HG03342 (cell line): ENCODE data around the gene LRTM2.

Experiments used
- ATAC-seq: cut with Tn5 transposase; IDR thresholded peaks from one replicate; pipeline ENCODE4 v1.9.1; 2021; ENCODE audit warnings: mild to moderate bottlenecking, moderate library complexity; ENCODE audit not compliant: unreplicated experiment

LRTM2 gene

GRCh38 chr12:1829306-1829900, 9.0 kb downstream of the LRTM2 start:
- no peak for ATAC-seq

DNA sequence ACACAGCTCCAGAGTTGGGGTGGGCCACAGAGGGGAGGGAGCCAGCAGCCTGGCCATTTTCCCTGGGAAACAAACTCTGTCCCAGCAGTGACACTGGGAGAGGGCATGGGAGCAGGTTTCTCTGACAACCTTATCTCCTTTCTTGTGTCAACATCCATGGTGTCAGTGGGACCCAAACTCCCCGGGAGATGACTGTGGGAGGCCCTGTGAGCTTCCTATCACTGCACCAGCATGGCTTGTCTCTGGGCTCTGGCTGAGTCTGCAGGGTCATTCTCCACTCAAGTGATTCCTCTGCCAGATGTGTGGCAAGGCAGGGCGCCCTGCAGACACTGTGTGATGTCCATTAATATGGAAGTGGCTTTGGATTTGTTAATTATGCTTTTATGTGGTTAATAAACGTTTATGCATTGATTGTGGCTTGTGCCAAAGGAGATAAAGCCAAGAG, 10.1 kb downstream of the LRTM2 start:
- no peak for ATAC-seq

DNA sequence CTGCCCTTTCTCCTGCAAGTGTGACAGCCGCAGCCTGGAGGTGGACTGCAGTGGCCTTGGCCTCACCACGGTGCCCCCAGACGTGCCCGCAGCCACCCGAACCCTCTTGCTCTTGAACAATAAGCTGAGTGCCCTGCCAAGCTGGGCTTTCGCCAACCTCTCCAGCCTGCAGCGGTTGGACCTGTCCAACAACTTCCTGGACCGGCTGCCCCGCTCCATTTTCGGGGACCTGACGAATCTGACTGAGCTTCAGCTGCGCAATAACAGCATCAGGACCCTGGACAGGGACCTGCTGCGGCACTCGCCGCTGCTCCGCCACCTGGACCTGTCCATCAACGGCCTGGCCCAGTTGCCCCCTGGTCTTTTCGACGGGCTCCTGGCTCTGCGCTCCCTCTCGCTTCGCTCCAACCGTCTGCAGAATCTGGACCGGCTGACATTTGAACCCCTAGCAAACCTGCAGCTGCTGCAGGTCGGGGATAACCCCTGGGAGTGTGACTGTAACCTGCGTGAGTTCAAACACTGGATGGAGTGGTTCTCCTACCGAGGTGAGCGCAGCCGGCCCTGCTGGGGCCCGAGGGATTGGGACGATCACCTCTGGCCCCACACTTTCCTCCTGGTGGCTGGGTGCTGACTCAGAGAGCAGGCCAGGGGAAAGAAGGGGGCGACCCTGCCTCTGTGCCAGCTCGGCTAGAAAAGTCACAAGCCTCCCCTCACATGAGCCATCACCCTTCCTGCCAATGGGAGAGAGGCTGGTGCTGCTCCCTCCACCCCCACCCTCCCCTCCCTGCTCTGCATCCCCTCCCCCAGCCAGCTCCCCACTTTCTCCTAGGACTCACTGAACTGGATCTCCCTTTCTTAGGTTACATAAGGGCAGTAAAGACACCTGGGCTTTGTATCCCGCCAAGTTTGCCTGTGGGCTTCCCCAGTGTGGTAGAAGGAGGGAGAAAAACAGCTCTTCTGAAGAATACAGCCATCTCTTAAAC, 10.9 kb downstream of the LRTM2 start:
- no peak for ATAC-seq

GRCh38 chr12:1832801-1833595, 12.6 kb downstream of the LRTM2 start:
- no peak for ATAC-seq

- ATAC-seq, result no peak
These were observed 13.2 kb downstream of the LRTM2 start for GRCh38 chr12:1833596-1834028.

DNA sequence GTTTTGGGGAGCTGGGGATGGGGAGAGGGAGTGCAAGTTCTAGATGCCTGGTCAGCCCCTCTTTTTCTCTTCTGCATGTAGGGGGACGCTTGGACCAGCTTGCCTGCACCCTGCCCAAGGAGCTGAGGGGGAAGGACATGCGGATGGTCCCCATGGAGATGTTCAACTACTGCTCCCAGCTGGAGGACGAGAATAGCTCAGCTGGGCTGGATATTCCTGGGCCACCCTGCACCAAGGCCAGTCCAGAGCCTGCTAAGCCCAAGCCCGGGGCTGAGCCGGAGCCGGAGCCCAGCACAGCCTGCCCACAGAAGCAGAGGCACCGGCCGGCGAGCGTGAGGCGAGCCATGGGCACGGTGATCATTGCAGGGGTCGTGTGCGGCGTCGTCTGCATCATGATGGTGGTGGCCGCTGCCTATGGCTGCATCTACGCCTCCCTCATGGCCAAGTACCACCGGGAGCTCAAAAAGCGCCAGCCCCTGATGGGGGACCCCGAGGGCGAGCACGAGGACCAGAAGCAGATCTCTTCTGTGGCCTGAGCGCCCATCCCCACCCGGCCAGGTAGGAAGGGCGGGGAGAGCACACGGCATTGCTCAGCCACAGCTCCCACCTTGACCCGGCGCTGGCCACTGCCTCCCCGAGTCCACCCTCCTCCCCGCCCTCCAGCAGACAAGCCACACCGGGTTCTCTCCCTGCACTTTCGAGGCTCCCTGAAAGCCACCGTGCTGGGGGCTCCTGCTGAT, 14.0 kb downstream of the LRTM2 start:
- no peak for ATAC-seq

DNA sequence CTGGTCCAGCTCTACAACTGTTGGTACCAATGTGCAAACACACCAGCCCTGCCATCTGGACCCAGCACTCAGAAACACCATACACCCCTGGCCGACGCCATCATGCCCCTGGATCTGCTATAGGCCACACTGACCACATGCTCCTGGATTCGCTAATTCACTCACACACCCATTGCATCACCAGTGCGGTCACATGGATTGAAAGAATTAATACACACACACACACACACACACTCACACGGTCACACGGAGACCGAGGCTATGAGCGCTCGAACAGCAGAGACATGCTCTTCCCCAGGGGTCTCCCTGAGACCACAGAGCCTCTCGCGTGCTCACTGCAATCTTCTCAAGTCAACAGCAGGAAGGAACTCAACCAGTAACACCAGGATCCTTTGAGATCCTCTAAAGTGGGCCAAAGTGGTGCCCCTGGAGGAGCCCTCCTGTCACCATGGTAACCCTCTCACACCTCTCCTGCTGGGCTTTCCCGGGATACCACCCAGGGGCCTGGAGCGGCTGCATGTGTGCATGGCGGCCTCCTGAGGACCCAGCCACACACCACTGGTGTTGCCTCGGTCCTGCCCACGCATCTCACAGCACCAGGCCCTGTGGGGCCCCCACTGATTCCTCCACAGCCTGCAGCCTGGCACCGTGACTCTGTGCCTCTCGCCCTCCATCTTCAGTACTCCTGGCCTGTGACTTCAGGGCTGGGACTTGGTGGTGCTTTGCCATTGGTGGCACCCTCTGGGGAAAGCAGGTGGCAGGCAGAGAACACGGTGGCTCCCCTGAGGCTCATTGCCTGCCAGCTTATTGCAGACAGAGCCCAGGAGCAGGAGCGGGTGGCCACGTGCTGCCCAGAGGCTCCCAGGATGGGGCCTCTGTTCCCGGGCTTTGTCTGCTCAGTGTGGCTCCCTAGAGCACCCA, 15.1 kb downstream of the LRTM2 start:
- ATAC-seq, result no peak

DNA sequence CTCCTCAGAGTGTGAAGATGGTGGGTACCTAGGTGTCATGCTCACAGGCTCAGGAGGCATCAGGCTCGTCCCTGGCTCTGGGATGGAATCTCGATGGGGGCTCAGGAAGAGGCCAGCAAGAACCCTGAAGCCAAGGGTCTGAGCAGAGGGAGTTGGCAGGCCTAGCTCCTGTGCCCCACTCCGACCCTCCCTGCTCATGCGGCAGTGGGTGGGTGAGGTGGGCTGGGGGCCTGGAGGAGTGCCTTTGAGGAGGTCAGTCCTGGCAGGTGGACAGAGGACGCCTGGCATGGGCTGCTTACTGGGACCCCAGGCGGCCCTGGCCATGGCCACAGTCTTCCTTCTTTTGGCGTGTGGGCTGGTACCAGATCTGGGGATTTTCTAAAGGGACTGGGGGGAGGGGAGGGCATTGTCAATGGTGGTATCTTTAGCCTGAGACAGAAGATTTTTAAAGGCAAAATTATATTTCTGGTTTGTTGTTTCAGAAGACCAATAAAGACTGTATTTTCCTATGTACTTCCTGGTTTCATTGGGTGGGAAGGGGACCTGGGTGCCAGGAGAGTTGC, 16.0 kb downstream of the LRTM2 start:
- no peak for ATAC-seq

GRCh38 chr12:1836854-1837421, 16.6 kb downstream of the LRTM2 start:
- ATAC-seq, result no peak

- ATAC-seq, result no peak
These were observed 17.3 kb downstream of the LRTM2 start for GRCh38 chr12:1837541-1838204.

- no peak for ATAC-seq
These were observed 18.0 kb downstream of the LRTM2 start for GRCh38 chr12:1838205-1838993.

GRCh38 chr12:1838994-1839365, 18.6 kb downstream of the LRTM2 start:
- no peak for ATAC-seq

DNA sequence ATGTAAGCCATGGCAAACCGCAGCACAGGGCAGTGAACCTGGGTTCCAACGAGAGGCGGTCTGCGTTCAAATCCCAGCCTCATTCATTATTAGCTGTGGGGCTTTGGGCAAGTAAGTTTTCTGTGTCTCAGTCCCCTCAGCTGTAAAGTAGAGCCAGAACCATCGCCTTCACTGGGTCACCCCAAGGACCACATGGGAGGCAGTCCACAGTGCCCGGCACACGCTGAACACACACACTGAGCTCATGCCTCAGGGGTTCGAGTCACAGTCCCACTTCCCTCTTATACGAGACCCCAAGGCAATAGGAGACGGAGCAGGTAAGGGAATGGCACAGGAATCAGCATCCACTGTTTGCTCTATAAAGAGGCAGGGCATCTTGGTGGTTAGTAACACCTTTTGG, 19.1 kb downstream of the LRTM2 start:
- no peak for ATAC-seq

DNA sequence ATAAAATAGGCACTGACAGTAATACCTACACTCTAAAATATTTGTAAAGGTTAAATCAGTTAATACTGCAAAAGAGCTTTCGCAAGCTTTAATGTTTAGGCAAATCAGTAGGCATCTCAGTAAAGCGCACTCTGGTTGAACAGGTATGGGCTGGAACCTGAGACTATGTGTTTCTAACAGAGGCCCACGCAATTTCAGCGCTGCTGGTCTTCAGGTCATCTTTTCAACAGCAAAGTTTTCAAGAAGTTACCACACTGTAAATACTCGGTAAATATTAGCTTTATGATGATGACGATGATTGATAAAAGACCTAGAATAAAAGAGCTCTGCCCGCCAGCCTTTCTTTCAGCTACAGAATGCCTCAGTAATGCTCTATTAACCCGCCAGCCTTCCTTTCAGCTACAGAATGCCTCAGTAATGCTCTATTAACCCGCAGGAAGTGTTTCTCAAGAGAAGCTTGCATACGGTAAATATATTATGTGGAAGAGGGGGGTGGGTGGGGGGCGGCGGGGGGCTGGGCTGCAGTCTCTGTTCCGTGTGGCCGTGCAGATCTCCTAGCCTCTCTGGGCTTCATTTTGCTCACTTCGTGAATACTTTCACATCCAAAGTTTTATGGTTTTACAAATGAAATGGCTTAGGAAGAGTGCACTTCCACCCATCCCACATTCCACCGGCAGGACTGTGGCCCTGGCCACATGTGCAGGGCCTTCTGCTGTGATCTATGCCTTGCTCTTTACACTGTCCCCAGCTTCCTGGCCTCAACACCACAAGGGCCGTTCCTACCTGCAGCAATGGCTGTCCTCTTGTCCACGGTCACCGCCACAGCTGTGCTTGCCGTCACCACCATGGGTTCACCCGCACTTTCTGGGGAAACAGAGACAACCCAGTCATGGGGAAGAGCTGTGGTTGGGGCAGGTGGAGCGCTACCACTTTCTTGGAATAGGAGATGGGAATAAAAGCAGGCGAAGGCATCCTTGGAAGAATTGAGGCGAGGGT, 19.9 kb downstream of the LRTM2 start:
- no peak for ATAC-seq

DNA sequence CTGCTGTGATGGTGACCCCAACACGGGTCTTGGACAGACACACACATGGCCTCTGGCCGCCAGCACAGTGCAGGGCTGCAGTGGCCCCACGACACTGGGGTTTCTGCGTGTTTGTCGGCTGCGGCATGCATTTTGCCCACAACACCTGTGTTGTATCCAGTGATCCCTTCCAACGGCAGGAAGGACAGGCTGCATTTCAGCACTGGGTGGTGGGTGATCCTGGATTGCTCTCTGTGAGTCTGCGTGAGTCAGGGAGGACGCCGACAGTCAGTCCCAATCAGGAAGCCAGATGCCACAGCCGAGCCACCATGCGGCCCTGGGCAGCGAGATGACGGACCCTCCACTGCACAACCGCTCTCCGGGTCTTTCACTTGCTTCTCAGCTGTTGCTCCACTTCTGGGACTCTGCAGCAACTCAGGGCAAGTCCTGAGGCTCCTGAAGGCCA, 20.6 kb downstream of the LRTM2 start:
- ATAC-seq, result no peak

DNA sequence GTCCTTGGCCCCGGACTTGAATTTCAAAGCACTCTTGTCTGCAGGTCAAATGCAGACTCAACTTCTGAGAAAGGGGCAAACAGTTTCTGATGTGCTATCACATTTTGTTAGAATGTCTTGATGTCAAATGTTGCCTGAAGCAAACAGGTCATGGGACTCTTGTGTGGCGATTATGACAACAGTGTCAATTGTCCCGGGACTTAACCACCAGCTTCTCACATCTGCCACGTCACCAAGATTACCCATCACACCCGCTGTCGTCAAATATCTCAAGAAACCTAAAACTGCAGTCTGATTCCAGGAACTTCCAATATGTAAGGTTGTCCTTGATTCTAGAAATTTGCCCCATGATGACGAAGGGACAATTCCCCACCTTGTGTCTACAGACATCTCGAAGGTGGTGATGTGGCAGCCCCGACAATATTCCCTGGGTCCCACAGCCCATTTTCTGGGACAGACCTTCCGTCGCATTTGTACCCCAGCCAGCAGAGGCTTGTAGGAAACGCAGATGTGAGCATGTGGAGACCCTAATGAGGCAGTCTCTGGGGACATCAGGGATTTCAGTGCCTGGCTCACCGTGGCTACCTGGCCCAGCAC, 21.3 kb downstream of the LRTM2 start:
- ATAC-seq, result no peak
